NCI-H2196 (cell line): Measurements from ENCODE around the gene PXN.

Experiments
- DNase-seq: peaks from one replicate; lab custom pipeline; 2025; ENCODE audit not compliant: unreplicated experiment; lab: John Stamatoyannopoulos, UW

Gene PXN

GRCh38 chr12:120180975-120181374, 84.6 kb downstream of the PXN start:
- no peak for DNase-seq

- no peak for DNase-seq
Observed at GRCh38 chr12:120175537-120175936, 90.0 kb downstream of the PXN start.

- DNase-seq, result no peak
Observed at GRCh38 chr12:120175062-120175461, 90.5 kb downstream of the PXN start.

- DNase-seq, result no peak
Observed at GRCh38 chr12:120172053-120172452, 93.5 kb downstream of the PXN start.

- DNase-seq, result no peak
Observed at GRCh38 chr12:120170631-120171030, 94.9 kb downstream of the PXN start.

- DNase-seq, result no peak
Observed at GRCh38 chr12:120169946-120170345, 95.6 kb downstream of the PXN start.

- DNase-seq, result no peak
Observed at GRCh38 chr12:120168337-120168736, 97.2 kb downstream of the PXN start.

- DNase-seq, result no peak
Observed at GRCh38 chr12:120167529-120168095, 97.9 kb downstream of the PXN start.

GRCh38 chr12:120164293-120164692, 101.2 kb downstream of the PXN start:
- DNase-seq, result no peak

GRCh38 chr12:120162763-120163162, 102.8 kb downstream of the PXN start:
- no peak for DNase-seq

- DNase-seq, result no peak
Observed at GRCh38 chr12:120161852-120162251, 103.7 kb downstream of the PXN start.
